ENCODE measurements around the gene NYAP1. TPM values are rescaled to one million over a fixed set of nuclear protein-coding genes. Genes with fewer than 3 reads are reported as not detected.

The NYAP1 gene
- total RNA-seq, 1 experiment from 2014 or later = not detected

DNA sequence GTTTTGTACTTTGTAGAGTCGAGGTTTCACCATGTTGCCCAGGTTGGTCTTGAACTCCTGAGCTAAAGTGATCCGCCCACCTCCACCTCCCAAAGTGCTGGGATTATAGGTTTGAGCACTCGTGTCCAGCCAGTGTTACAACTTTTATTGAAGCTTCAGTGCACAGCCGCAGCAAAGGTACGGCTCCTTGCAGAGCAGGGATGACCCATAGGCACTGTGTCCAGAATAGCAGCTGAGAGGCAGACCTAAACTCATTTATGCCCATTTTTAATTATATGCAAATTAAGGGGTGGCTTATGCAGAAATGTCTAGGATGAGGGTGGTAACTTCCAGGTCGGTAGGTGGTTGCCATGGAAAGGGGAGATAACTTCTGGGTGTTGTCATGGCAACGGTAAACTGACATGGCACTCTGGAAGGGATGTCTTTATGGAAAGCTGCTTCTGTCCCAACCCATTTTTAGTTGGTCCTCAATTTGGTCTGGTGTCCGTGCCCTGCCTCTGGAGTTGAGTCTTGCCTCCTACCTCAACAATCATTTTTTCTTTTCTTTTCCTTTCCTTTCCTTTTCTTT, 22.7 kb downstream of the NYAP1 start:
- Histone ChIP-seq H3K9ac (ENCODE audit: low read length) (no peak overlapping the region), H3K4me3 (ENCODE audit: low read length) (no peak overlapping the region), H3K27me3 (ENCODE audit: low read length) (no peaks in the 10 kb centered on the region), H3K9me3 (ENCODE audit: low read length) (no peaks in the 10 kb centered on the region), H2AFZ (ENCODE audit: low read length) (no peak overlapping the region), H3K27ac (ENCODE audit: low read length) (no peak overlapping the region), H3K36me3 (ENCODE audit: insufficient read depth, low read length) (no peaks in the 10 kb centered on the region), H3K4me2 (ENCODE audit: low read depth, low read length, poor library complexity, severe bottlenecking) (no peak overlapping the region), H4K20me1 (ENCODE audit: insufficient read depth, low read depth, low read length) (no peaks in the 10 kb centered on the region), H3K79me2 (ENCODE audit: low read length) (no peaks in the 10 kb centered on the region), H3K9me2 (replicated peaks; ENCODE audit: insufficient read depth, low read length) (no peaks in the 10 kb centered on the region), H3K4me1 (ENCODE audit: low read length) (no peaks in the 10 kb centered on the region)
- peak; percentile 49 for DNase-seq

DNA sequence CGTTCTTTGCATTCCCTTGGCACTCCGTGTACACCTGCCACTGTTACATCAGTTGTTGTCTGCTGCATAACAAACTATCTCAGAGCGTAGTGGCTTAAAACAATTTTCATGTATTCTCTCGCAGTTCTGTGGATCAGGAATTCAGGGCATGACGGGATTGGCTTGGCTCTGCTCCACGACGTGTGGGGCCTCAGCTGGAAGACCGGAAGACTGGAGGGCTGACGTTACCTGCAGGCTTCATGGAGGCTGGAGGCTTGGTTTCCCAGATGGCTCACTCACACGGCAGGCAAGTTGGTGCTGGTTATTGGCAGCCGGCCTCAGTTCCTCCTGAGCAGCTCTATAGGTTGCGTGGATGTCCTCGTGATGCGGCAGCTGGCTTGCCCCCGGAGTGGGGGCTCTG, 25.5 kb downstream of the NYAP1 start:
- Histone ChIP-seq H3K4me2 (ENCODE audit: low read depth, low read length, poor library complexity, severe bottlenecking) (no peak overlapping the region), H3K36me3 (ENCODE audit: insufficient read depth, low read length) (no peaks in the 10 kb centered on the region), H3K4me1 (ENCODE audit: low read length) (no peaks in the 10 kb centered on the region), H3K9me2 (replicated peaks; ENCODE audit: insufficient read depth, low read length) (no peaks in the 10 kb centered on the region), H3K4me3 (ENCODE audit: low read length) (no peak overlapping the region), H3K79me2 (ENCODE audit: low read length) (no peaks in the 10 kb centered on the region), H3K27ac (ENCODE audit: low read length) (no peak overlapping the region), H4K20me1 (ENCODE audit: insufficient read depth, low read depth, low read length) (no peaks in the 10 kb centered on the region), H3K9ac (ENCODE audit: low read length) (no peak overlapping the region), H3K9me3 (ENCODE audit: low read length) (no peaks in the 10 kb centered on the region), H2AFZ (ENCODE audit: low read length) (no peak overlapping the region), H3K27me3 (ENCODE audit: low read length) (no peaks in the 10 kb centered on the region)
- DNase-seq = no peak

DNA sequence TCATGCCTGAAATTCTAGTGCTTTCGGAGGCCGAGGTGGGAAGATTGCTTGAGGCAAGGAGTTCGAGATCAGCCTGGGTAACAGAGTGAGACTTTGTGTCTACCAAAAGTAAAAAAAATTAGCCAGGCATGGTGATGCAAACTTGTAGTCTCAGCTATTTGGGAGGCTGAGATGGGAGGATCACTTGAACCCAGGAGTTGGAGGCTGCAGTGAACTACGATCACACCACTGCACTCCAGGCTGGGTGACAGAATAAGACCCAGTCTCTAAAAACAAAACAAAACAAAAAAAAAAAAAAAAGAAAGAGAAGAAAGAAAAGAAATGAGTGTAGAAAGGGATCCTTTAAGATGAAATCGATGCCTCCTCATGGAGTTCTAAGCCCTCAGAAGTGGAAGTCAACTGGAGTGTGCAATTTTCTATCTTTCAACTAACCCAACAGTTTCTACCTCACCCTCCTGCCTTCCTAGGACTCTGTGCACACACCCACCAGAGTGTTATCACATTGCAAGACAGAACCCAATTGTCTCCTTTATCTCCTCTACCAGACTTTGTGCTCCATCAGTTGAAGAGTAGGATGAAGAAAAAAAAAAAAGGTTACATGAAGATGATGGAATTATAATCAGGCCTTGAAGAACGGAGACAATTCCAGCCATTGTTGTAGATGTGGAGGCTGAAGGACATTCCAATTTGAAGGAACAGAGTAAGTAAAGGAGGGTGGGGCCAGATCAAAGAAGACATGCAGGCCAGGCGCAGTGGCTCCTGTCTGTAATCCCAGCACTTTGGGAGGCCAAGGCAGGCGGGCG, 26.9 kb downstream of the NYAP1 start:
- no peaks in the 10 kb centered on the region for H3K27me3 ChIP-seq (ENCODE audit: low read length)
- H3K36me3 ChIP-seq (ENCODE audit: insufficient read depth, low read length) = no peaks in the 10 kb centered on the region
- no peaks in the 10 kb centered on the region for H3K9me2 ChIP-seq (replicated peaks; ENCODE audit: insufficient read depth, low read length)
- no peak overlapping the region for H3K4me3 ChIP-seq (ENCODE audit: low read length)
- H3K9ac ChIP-seq (ENCODE audit: low read length) = no peak overlapping the region
- H3K4me1 ChIP-seq (ENCODE audit: low read length) = no peaks in the 10 kb centered on the region; the same call in 1 of the 2 replicates
- no peaks in the 10 kb centered on the region for H3K79me2 ChIP-seq (ENCODE audit: low read length)
- no peak overlapping the region for H3K27ac ChIP-seq (ENCODE audit: low read length)
- H2AFZ ChIP-seq (ENCODE audit: low read length) = no peak overlapping the region
- no peak for DNase-seq
- H4K20me1 ChIP-seq (ENCODE audit: insufficient read depth, low read depth, low read length) = no peaks in the 10 kb centered on the region
- H3K4me2 ChIP-seq (ENCODE audit: low read depth, low read length, poor library complexity, severe bottlenecking) = no peak overlapping the region
- H3K9me3 ChIP-seq (ENCODE audit: low read length) = no peaks in the 10 kb centered on the region

DNA sequence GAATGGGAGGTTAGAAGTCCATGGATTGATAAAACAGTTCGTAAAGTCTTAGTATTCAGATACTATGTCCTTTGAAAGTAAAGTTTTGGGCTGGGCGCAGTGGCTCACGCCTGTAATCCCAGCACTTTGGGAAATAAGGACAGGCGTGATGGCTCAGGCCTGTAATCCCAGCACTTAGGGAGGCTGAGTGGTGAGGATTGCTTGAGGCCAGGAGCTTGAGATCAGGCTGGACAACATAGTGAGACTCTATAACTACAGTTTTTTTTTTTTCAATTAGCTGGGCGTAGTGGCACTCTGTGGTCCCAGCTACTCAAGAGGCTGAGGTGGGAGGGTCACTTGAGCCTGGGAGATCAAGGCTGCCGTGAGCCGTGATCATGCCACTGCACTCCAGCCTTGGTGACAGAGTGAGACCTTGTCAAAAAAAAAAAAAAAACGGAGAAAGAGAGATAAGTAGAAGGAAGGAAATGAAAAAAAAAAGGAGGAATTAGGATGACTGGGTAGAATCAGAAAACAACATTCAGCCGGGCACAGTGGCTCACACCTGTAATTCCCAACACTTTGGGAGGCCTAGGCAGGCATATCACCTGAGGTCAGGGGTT, 29.6 kb downstream of the NYAP1 start:
- Histone ChIP-seq H3K79me2 (ENCODE audit: low read length) (no peaks in the 10 kb centered on the region), H3K27ac (ENCODE audit: low read length) (no peak overlapping the region), H4K20me1 (ENCODE audit: insufficient read depth, low read depth, low read length) (no peaks in the 10 kb centered on the region), H3K9me3 (ENCODE audit: low read length) (no peaks in the 10 kb centered on the region), H3K4me2 (ENCODE audit: low read depth, low read length, poor library complexity, severe bottlenecking) (no peak overlapping the region), H3K36me3 (ENCODE audit: insufficient read depth, low read length) (no peaks in the 10 kb centered on the region), H3K27me3 (ENCODE audit: low read length) (no peaks in the 10 kb centered on the region), H3K9ac (ENCODE audit: low read length) (no peak overlapping the region), H2AFZ (ENCODE audit: low read length) (no peak overlapping the region), H3K9me2 (replicated peaks; ENCODE audit: insufficient read depth, low read length) (no peaks in the 10 kb centered on the region), H3K4me3 (ENCODE audit: low read length) (no peak overlapping the region), H3K4me1 (ENCODE audit: low read length) (peaks cover 11% of the 10 kb centered on the region)
- no peak for DNase-seq

DNA sequence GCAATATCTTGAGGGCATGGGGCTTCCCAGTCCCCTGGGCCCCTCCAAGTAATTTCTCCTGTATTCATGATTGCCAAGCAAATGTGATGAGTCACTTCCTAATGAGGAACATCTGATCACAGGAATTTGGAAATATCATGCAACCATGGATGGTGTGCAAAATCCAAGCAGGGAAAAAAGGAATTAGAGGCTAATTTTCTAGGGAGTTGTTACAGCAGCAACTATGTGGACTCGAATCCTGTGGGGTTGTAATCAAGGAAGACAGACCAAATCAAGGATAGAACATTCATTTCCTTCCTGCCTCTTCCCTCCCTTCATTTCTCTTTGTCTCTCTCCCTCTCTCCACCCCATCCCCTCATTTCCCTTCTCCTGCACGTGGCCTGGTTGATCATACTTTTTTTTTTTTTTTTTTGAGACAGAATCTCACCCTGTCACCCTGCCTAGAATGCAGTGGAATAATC, 31.4 kb downstream of the NYAP1 start:
- H3K27ac ChIP-seq (ENCODE audit: low read length) = no peak overlapping the region
- H3K4me2 ChIP-seq (ENCODE audit: low read depth, low read length, poor library complexity, severe bottlenecking) = no peak overlapping the region
- H3K27me3 ChIP-seq (ENCODE audit: low read length) = no peaks in the 10 kb centered on the region
- H3K36me3 ChIP-seq (ENCODE audit: insufficient read depth, low read length) = no peaks in the 10 kb centered on the region
- H3K4me1 ChIP-seq (ENCODE audit: low read length) = peaks cover 11% of the 10 kb centered on the region
- no peaks in the 10 kb centered on the region for H3K9me3 ChIP-seq (ENCODE audit: low read length)
- no peak overlapping the region for H2AFZ ChIP-seq (ENCODE audit: low read length)
- no peaks in the 10 kb centered on the region for H4K20me1 ChIP-seq (ENCODE audit: insufficient read depth, low read depth, low read length)
- DNase-seq = no peak
- no peak overlapping the region for H3K9ac ChIP-seq (ENCODE audit: low read length)
- H3K9me2 ChIP-seq (replicated peaks; ENCODE audit: insufficient read depth, low read length) = no peaks in the 10 kb centered on the region
- no peaks in the 10 kb centered on the region for H3K79me2 ChIP-seq (ENCODE audit: low read length)
- no peak overlapping the region for H3K4me3 ChIP-seq (ENCODE audit: low read length)

DNA sequence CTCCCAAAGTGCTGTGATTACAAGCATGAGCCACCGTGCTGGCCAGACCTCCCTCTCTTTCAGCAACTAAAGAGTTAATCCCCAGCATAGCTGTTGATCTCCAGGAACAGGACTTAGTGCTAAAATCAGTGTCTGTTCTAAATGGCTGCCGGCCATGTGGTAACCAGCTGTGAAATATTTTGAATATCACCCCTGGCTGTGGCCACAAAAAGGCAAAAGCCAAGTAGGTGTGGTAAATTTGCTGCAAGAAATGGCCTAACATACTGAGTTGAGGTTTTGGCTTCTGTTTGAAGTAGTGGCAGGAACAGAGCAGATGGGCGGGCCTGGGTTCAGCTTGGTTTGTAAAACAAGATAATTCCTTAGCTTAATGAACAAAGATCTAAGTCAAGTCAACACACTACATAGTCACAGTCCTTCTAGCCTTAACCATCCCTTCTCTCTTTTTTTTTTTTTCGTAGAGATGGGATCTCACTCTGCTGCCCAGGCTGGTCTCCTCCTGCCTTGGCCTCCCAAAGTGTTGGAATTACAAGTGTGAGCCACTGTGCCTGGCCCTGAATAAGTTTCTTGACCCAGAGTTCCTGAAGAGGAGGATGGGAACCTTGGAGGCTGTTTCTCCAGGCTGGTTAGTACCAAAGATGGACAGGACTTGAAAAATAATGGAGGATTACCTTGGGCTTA, 32.5 kb downstream of the NYAP1 start:
- Histone ChIP-seq H3K27me3 (ENCODE audit: low read length) (no peaks in the 10 kb centered on the region), H3K27ac (ENCODE audit: low read length) (no peak overlapping the region), H3K9ac (ENCODE audit: low read length) (peak overlapping the region; percentile 36), H3K9me3 (ENCODE audit: low read length) (no peaks in the 10 kb centered on the region), H4K20me1 (ENCODE audit: insufficient read depth, low read depth, low read length) (no peaks in the 10 kb centered on the region), H3K4me2 (ENCODE audit: low read depth, low read length, poor library complexity, severe bottlenecking) (peak overlapping the region; percentile 39), H3K4me3 (ENCODE audit: low read length) (no peak overlapping the region), H3K36me3 (ENCODE audit: insufficient read depth, low read length) (no peaks in the 10 kb centered on the region), H2AFZ (ENCODE audit: low read length) (no peak overlapping the region), H3K79me2 (ENCODE audit: low read length) (no peaks in the 10 kb centered on the region), H3K9me2 (replicated peaks; ENCODE audit: insufficient read depth, low read length) (no peaks in the 10 kb centered on the region), H3K4me1 (ENCODE audit: low read length) (peaks cover 11% of the 10 kb centered on the region)
- DNase-seq = peak; percentile 83

DNA sequence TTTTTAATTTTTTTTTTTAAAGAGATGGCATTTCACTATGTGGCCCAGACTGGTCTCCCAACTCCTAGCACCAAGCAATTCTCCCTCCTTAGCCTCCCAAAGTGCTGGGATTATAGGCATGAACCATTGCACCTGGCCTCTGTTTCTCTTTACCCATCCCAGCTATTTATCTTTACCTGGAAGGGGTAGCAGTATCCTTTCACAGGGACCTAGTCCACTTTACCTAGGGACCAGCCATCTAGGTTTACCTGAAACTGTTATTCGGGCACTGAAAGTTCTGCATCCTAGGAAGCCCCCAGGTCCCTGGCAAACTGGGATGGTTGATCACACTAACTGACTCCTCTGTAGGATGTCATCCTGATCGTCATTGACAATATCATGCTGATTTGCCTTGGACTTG, 33.6 kb downstream of the NYAP1 start:
- Histone ChIP-seq H4K20me1 (ENCODE audit: insufficient read depth, low read depth, low read length) (no peaks in the 10 kb centered on the region), H3K4me2 (ENCODE audit: low read depth, low read length, poor library complexity, severe bottlenecking) (no peak overlapping the region), H3K9me3 (ENCODE audit: low read length) (no peaks in the 10 kb centered on the region), H3K4me3 (ENCODE audit: low read length) (no peak overlapping the region), H3K36me3 (ENCODE audit: insufficient read depth, low read length) (no peaks in the 10 kb centered on the region), H3K27ac (ENCODE audit: low read length) (no peak overlapping the region), H3K9me2 (replicated peaks; ENCODE audit: insufficient read depth, low read length) (no peaks in the 10 kb centered on the region), H3K4me1 (ENCODE audit: low read length) (peaks cover 11% of the 10 kb centered on the region), H2AFZ (ENCODE audit: low read length) (no peak overlapping the region), H3K9ac (ENCODE audit: low read length) (no peak overlapping the region), H3K79me2 (ENCODE audit: low read length) (no peaks in the 10 kb centered on the region), H3K27me3 (ENCODE audit: low read length) (no peaks in the 10 kb centered on the region)
- no peak for DNase-seq

DNA sequence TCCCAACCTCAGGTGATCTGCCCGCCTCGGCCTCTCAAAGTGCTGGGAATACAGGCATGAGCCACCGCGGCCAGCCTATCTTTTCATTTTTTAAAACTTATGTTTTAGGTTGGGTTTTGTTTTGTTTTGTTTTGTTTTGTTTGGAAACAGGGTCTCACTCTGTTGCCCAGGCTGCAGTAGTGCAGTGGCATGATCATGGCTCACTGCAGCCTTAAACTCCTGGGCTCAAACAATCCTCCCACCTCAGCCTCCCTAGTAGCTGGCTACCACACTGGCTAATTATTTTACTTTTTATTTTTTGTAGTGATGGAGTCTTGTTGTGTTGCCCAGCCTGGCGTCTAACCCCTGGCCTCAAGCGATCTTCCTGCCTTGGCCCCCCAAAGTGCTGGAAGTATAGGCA, 35.9 kb downstream of the NYAP1 start:
- Histone ChIP-seq H3K4me2 (ENCODE audit: low read depth, low read length, poor library complexity, severe bottlenecking) (no peak overlapping the region), H3K9me2 (replicated peaks; ENCODE audit: insufficient read depth, low read length) (no peaks in the 10 kb centered on the region), H4K20me1 (ENCODE audit: insufficient read depth, low read depth, low read length) (no peaks in the 10 kb centered on the region), H3K27me3 (ENCODE audit: low read length) (no peaks in the 10 kb centered on the region), H3K27ac (ENCODE audit: low read length) (no peak overlapping the region), H3K9me3 (ENCODE audit: low read length) (no peaks in the 10 kb centered on the region), H3K9ac (ENCODE audit: low read length) (no peak overlapping the region), H2AFZ (ENCODE audit: low read length) (no peak overlapping the region), H3K79me2 (ENCODE audit: low read length) (no peaks in the 10 kb centered on the region), H3K36me3 (ENCODE audit: insufficient read depth, low read length) (no peaks in the 10 kb centered on the region), H3K4me3 (ENCODE audit: low read length) (no peak overlapping the region), H3K4me1 (ENCODE audit: low read length) (peaks cover 11% of the 10 kb centered on the region)
- no peak for DNase-seq

Data from Karpas-422 (cell line).